ENCODE data around the gene INKA2. TPM values are rescaled to one million over a fixed set of nuclear protein-coding genes. Genes with fewer than 3 reads are reported as not detected.

Gene INKA2
- total RNA-seq, 1 experiment from 2014 or later: 0.54 TPM

DNA sequence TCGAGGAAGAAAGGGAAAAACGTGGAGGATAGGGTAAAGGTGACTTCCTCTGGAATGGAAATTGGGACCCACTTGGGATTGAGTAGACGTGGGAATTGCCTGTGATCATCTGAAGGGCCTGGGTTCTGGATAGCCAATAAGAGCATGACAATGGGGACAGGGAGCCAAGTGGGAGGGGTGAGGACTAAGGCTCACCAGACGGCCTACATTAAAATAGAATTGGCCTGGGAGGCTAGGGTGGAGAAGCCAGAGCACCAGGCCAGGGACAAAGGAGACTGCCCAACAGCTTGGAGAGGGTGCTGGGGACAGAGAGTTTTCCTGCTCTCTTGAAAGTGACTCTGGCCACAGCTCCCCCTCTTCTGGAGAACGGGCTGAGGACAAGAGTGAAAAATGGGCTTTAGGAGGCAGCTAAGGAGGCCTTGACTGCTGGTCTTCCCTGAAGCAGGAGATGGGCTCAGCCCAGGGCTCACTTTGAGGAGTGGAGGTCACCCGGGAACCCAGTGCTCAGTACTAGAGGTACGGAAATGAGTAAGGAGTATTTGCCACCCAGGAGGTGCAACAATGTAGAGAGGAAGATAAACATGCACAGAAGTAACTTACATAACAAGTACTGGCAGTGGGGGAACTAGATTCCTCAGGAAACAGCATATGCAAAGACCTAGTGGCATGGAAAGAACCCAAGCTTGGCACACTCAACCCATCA, 18.8 kb downstream of the INKA2 start:
- Histone ChIP-seq H3K27me3 (ENCODE audit: control insufficient read depth, insufficient read depth, low read length) (no peaks in the 10 kb centered on the region), H3K9me3 (ENCODE audit: control insufficient read depth, insufficient read depth, low read depth, low read length) (no peaks in the 10 kb centered on the region), H3K27ac (ENCODE audit: low read length) (no peak overlapping the region), H3K4me1 (ENCODE audit: control insufficient read depth, insufficient read depth, low read length) (no peaks in the 10 kb centered on the region), H3K4me3 (ENCODE audit: low read depth in 2 of 2, low read length in 2 of 2) (no peak overlapping the region), H3K36me3 (ENCODE audit: control insufficient read depth, insufficient read depth, low read length) (no peaks in the 10 kb centered on the region)
- ChIA-PET POLR2A (no interaction called here), CTCF (no interaction called here)
- TF ChIP-seq TCF7L2 (IDR thresholded peaks at IDR 0.05; ENCODE audit: low read depth, low read length) (no peak), POLR2AphosphoS5 (IDR thresholded peaks at IDR 0.05; ENCODE audit: low read depth, low read length) (no peak), SIN3A (IDR thresholded peaks at IDR 0.05; ENCODE audit: borderline replicate concordance, insufficient read depth, low read depth, low read length) (no peak)
- TF ChIP-seq, protein P1, sequence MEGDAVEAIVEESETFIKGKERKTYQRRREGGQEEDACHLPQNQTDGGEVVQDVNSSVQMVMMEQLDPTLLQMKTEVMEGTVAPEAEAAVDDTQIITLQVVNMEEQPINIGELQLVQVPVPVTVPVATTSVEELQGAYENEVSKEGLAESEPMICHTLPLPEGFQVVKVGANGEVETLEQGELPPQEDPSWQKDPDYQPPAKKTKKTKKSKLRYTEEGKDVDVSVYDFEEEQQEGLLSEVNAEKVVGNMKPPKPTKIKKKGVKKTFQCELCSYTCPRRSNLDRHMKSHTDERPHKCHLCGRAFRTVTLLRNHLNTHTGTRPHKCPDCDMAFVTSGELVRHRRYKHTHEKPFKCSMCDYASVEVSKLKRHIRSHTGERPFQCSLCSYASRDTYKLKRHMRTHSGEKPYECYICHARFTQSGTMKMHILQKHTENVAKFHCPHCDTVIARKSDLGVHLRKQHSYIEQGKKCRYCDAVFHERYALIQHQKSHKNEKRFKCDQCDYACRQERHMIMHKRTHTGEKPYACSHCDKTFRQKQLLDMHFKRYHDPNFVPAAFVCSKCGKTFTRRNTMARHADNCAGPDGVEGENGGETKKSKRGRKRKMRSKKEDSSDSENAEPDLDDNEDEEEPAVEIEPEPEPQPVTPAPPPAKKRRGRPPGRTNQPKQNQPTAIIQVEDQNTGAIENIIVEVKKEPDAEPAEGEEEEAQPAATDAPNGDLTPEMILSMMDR (IDR thresholded peaks at IDR 0.05): no peak
- TF ChIP-seq, protein P2, sequence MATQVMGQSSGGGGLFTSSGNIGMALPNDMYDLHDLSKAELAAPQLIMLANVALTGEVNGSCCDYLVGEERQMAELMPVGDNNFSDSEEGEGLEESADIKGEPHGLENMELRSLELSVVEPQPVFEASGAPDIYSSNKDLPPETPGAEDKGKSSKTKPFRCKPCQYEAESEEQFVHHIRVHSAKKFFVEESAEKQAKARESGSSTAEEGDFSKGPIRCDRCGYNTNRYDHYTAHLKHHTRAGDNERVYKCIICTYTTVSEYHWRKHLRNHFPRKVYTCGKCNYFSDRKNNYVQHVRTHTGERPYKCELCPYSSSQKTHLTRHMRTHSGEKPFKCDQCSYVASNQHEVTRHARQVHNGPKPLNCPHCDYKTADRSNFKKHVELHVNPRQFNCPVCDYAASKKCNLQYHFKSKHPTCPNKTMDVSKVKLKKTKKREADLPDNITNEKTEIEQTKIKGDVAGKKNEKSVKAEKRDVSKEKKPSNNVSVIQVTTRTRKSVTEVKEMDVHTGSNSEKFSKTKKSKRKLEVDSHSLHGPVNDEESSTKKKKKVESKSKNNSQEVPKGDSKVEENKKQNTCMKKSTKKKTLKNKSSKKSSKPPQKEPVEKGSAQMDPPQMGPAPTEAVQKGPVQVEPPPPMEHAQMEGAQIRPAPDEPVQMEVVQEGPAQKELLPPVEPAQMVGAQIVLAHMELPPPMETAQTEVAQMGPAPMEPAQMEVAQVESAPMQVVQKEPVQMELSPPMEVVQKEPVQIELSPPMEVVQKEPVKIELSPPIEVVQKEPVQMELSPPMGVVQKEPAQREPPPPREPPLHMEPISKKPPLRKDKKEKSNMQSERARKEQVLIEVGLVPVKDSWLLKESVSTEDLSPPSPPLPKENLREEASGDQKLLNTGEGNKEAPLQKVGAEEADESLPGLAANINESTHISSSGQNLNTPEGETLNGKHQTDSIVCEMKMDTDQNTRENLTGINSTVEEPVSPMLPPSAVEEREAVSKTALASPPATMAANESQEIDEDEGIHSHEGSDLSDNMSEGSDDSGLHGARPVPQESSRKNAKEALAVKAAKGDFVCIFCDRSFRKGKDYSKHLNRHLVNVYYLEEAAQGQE (IDR thresholded peaks at IDR 0.05; ENCODE audit: insufficient read depth in 1 of 2, low read depth in 2 of 2, low read length in 1 of 2): no peak
- in situ Hi-C loops (cut with HindIII; ENCODE audit: low pct_unique_long_range_greater_than_20kb, low sequenced_read_pairs): no loop called here
- intact Hi-C loops (cut with micrococcal nuclease; ENCODE audit: unreplicated experiment): no loop called here
- BruUV-seq (replicated peaks): no TSS peak
- ATAC-seq: no peak
- no peak for DNase-seq (ENCODE audit: low read depth, low spot score)

DNA sequence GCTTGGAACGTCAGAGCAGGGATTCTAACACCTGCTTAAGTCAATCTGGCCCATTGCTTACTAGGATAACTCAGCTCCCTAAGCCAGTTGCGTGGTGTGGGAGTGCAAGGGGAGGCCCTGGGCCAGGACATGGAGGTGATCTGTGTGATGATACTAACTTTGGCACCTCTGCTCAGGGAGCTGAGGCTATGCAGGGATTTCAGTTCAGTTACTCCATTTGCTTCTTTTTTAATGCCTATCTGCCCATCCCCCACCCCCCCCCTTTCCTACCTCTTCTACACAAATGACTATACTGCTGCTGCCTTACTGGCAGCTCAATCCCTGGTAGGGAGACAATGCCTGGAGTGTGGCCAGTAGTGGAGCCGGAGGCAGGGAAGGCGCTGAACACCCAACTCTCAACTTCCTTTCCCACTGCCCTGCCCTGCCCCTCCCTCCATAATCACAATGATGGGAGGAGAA, 19.5 kb downstream of the INKA2 start:
- Histone ChIP-seq H3K27ac (ENCODE audit: low read length) (no peak overlapping the region), H3K36me3 (ENCODE audit: control insufficient read depth, insufficient read depth, low read length) (no peaks in the 10 kb centered on the region), H3K27me3 (ENCODE audit: control insufficient read depth, insufficient read depth, low read length) (no peaks in the 10 kb centered on the region), H3K4me1 (ENCODE audit: control insufficient read depth, insufficient read depth, low read length) (no peaks in the 10 kb centered on the region), H3K9me3 (ENCODE audit: control insufficient read depth, insufficient read depth, low read depth, low read length) (no peaks in the 10 kb centered on the region), H3K4me3 (ENCODE audit: low read depth in 2 of 2, low read length in 2 of 2) (no peak overlapping the region)
- intact Hi-C loops (cut with micrococcal nuclease; ENCODE audit: unreplicated experiment): no loop called here
- ATAC-seq (no peak), DNase-seq (ENCODE audit: low read depth, low spot score) (no peak)
- TF ChIP-seq, protein P2 (IDR thresholded peaks at IDR 0.05; ENCODE audit: insufficient read depth in 1 of 2, low read depth in 2 of 2, low read length in 1 of 2): no peak
- TF ChIP-seq TCF7L2 (IDR thresholded peaks at IDR 0.05; ENCODE audit: low read depth, low read length) (no peak), SIN3A (IDR thresholded peaks at IDR 0.05; ENCODE audit: borderline replicate concordance, insufficient read depth, low read depth, low read length) (no peak)
- TF ChIP-seq, protein P1 (IDR thresholded peaks at IDR 0.05): no peak
- in situ Hi-C loops (cut with HindIII; ENCODE audit: low pct_unique_long_range_greater_than_20kb, low sequenced_read_pairs): no loop called here
- no TSS peak for BruUV-seq (replicated peaks)
- ChIA-PET CTCF (no interaction called here), POLR2A (no interaction called here)

Measured in Panc1 (cell line).